Measurements from ENCODE around the gene MOCS3.

DNA sequence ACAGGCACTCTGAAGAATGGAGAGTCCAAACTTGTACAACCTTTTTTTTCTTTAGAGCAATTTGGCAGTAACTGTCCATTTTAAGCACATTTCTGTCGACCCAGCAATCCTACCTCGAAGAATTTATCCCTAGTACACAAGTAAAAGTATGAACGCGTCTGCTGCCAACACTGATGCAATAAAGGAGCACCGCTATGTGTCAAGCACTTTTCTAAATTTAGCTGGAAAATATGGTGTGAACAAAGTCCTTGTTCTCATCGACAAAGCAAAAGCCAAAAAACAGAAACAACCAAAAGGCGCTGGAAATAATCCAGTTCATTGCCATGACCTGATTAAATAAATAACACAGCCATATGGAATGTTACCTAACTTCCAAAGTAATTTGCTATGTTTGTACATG is 1.3 kb upstream of the MOCS3 start:
- TF ChIP-seq, protein P1, sequence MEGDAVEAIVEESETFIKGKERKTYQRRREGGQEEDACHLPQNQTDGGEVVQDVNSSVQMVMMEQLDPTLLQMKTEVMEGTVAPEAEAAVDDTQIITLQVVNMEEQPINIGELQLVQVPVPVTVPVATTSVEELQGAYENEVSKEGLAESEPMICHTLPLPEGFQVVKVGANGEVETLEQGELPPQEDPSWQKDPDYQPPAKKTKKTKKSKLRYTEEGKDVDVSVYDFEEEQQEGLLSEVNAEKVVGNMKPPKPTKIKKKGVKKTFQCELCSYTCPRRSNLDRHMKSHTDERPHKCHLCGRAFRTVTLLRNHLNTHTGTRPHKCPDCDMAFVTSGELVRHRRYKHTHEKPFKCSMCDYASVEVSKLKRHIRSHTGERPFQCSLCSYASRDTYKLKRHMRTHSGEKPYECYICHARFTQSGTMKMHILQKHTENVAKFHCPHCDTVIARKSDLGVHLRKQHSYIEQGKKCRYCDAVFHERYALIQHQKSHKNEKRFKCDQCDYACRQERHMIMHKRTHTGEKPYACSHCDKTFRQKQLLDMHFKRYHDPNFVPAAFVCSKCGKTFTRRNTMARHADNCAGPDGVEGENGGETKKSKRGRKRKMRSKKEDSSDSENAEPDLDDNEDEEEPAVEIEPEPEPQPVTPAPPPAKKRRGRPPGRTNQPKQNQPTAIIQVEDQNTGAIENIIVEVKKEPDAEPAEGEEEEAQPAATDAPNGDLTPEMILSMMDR (conservative IDR thresholded peaks at IDR 0.05; ENCODE audit: low read depth, low read length), result no peak
- TF ChIP-seq EZH2 (IDR thresholded peaks at IDR 0.05; ENCODE audit: low read length, unreplicated experiment) (no peak), EZH2phosphoT487 (IDR thresholded peaks at IDR 0.05; ENCODE audit: borderline replicate concordance, low read length) (no peak)
